ENCODE measurements around the gene TARBP1. TPM values are rescaled to one million over a fixed set of nuclear protein-coding genes. Genes with fewer than 3 reads are reported as not detected.

TARBP1 gene
- total RNA-seq, 6 experiments from 2014 or later = 8.1 to 12.8 (median 11.0) TPM

DNA sequence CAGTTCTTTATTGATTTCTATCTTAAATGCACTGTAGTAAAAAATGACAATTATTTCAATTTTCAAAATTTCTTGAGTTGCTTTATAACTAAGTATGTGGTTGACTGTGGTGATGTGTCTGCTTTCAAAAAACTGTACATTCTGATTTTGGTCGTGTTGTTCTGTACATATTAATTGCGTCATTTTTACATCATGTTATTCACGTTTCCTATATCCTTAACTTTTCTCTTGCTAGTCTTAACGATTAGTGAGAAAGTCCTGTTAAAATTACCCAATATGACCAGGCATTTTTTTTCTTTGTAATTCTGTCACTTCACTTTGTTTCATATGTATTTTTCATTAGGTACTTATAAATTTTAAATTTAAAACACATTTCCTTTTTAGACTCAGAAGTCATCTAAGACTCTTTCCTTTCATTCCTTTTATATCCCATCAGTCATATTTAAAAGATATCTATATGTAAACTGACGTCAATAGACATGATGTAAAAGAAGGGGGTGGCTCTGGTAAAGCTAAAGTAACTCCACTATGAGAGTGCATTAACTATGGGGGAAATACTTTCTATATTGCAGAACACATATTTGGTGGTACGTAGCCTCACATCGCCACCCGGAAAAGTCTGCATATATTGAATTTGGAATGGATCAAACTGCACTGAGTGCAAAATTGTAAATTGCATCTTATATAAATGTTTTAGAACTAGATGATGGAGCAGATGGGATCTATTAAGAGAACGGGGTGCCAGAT lies 106.8 kb downstream of the TARBP1 start:
- Mint-ChIP-seq H3K4me3 (peak overlapping the region; percentile 100), H3K27me3 (ENCODE audit: insufficient read depth) (no peaks in the 10 kb centered on the region; the same call in 1 of the 2 replicates), H3K27ac (peak overlapping the region; percentile 99), H3K9me3 (no peaks in the 10 kb centered on the region), H3K4me1 (ENCODE audit: low read depth) (peaks cover 48% of the 10 kb centered on the region), H3K36me3 (ENCODE audit: low read depth) (peaks cover 18% of the 10 kb centered on the region)
- TF ChIP-seq, protein P1, sequence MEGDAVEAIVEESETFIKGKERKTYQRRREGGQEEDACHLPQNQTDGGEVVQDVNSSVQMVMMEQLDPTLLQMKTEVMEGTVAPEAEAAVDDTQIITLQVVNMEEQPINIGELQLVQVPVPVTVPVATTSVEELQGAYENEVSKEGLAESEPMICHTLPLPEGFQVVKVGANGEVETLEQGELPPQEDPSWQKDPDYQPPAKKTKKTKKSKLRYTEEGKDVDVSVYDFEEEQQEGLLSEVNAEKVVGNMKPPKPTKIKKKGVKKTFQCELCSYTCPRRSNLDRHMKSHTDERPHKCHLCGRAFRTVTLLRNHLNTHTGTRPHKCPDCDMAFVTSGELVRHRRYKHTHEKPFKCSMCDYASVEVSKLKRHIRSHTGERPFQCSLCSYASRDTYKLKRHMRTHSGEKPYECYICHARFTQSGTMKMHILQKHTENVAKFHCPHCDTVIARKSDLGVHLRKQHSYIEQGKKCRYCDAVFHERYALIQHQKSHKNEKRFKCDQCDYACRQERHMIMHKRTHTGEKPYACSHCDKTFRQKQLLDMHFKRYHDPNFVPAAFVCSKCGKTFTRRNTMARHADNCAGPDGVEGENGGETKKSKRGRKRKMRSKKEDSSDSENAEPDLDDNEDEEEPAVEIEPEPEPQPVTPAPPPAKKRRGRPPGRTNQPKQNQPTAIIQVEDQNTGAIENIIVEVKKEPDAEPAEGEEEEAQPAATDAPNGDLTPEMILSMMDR (IDR thresholded peaks at IDR 0.05) = no peak
- no peak for DNase-seq

DNA sequence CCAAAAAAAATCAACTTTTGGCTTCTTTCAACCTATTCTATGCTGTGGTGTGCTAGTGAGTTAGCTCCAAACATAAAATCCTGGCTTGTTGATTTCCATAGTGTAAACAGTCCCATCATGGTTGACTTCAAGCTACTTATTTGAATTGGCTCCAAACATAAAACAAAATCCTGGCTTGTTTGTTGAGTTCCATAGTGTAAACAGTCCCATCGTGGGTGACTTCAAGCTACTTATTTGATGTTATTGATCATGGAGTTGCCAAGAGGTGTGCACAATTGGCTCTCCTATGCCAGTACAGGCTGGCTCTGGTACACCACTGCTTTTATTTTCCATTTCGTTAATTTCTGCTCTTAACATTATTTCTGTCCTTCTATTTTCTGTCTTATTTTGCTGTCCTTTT lies 107.6 kb downstream of the TARBP1 start:
- Mint-ChIP-seq H3K27me3 (ENCODE audit: insufficient read depth) (no peaks in the 10 kb centered on the region; the same call in 1 of the 2 replicates), H3K36me3 (ENCODE audit: low read depth) (peaks cover 13% of the 10 kb centered on the region), H3K27ac (peak overlapping the region; percentile 99), H3K4me1 (ENCODE audit: low read depth) (peaks cover 48% of the 10 kb centered on the region), H3K9me3 (no peaks in the 10 kb centered on the region), H3K4me3 (no peak overlapping the region; the same call in none of the 2 replicates)
- DNase-seq = no peak
- TF ChIP-seq, protein P1 (IDR thresholded peaks at IDR 0.05) = no peak

DNA sequence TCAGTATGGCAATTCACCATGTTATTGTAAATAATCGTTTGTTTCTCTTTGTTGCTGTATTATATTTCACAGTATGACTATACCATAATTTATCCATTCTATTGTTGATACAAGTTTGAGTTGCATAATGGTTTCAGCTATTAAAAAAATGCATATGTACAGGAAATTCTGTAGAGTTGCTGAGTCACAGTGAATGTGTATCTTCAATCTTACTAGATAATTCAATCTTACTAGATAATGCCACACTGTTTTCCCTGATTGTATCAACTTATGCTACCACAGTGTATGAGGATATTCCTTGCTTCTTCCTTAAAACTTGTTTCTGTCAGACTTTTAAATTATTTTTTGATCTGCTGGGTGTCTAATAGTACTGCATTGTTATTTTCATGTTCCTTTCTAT lies 109.2 kb downstream of the TARBP1 start:
- TF ChIP-seq, protein P1 (IDR thresholded peaks at IDR 0.05) = no peak
- DNase-seq = peak; percentile 17
- Mint-ChIP-seq H3K36me3 (ENCODE audit: low read depth) (0 out of 2 replicates have a peak, but pooled peaks cover 4% of the 10 kb centered on the region), H3K4me3 (peak overlapping the region; percentile 8; the same call in 1 of the 2 replicates), H3K4me1 (ENCODE audit: low read depth) (peaks cover 42% of the 10 kb centered on the region), H3K9me3 (no peaks in the 10 kb centered on the region), H3K27me3 (ENCODE audit: insufficient read depth) (no peaks in the 10 kb centered on the region; the same call in 1 of the 2 replicates), H3K27ac (peak overlapping the region; percentile 88)

DNA sequence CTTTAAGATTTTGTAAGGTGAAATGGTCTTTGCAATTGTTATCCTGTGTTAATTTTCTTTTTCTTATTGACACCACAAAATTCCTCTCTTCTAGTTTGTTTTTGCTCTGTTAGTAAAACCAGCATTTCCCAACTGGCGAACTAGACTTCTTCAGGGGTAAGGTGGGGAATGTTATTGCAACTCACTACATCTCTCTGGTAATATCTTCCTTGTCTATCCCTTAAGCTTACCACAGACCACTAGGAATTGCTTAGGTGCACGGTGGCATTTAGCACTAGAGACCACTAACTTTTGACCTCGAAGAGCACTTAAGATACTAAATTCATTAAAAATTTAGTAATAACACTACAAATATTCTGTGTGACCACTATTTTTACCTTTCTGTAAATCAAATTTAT lies 109.9 kb downstream of the TARBP1 start:
- TF ChIP-seq, protein P1 (IDR thresholded peaks at IDR 0.05) = no peak
- Mint-ChIP-seq H3K36me3 (ENCODE audit: low read depth) (0 out of 2 replicates have a peak, but pooled peaks cover 4% of the 10 kb centered on the region), H3K27me3 (ENCODE audit: insufficient read depth) (no peaks in the 10 kb centered on the region; the same call in 1 of the 2 replicates), H3K27ac (peak overlapping the region; percentile 11; the same call in 1 of the 2 replicates), H3K4me1 (ENCODE audit: low read depth) (peaks cover 35% of the 10 kb centered on the region), H3K4me3 (no peak overlapping the region), H3K9me3 (no peaks in the 10 kb centered on the region)
- no peak for DNase-seq

DNA sequence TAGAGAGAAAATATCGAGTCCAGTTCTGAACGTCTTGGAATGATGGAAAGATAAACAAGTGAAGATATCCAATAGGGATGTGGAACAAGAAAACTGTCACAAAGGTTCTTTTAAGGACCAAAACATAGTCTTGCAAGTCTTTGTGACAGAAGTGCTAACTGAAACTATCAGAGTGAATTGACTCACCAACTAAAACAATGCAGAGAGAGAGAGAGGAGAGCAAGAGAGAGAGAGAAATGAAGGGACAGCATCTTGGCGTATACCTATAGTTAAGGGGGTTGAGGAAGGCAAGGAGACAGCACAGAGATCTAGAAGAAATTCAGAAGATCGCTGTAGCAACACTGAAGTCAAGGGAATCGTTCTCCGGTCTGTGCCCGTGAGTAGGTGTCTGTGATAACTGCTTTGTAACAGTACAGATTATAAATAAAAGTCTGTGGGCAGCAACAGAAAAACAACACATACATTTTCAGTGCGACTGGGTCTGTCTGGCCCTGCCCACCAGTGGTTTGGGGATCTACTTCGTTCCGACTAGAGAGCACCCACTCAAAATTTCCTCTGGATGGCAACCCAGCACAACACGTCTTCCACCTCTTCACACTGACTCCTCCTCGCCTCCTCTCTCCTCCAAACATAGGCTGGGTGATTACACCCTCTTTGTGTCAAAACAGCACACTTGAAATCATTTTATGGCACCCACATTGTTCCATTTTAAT lies 110.5 kb downstream of the TARBP1 start:
- no peaks in the 10 kb centered on the region; the same call in 1 of the 2 replicates for H3K27me3 Mint-ChIP-seq (ENCODE audit: insufficient read depth)
- no peak for DNase-seq
- TF ChIP-seq, protein P1 (IDR thresholded peaks at IDR 0.05) = no peak
- peak overlapping the region; percentile 11; the same call in 1 of the 2 replicates for H3K27ac Mint-ChIP-seq
- H3K36me3 Mint-ChIP-seq (ENCODE audit: low read depth) = 0 out of 2 replicates have a peak, but pooled peaks cover 4% of the 10 kb centered on the region
- peaks cover 34% of the 10 kb centered on the region for H3K4me1 Mint-ChIP-seq (ENCODE audit: low read depth)
- no peak overlapping the region for H3K4me3 Mint-ChIP-seq
- no peaks in the 10 kb centered on the region for H3K9me3 Mint-ChIP-seq
